ENCODE results near the gene PTPRN2. TPM values are rescaled to one million over a fixed set of nuclear protein-coding genes. Genes with fewer than 3 reads are reported as not detected.

PTPRN2 gene
- total RNA-seq, 1 donor from 2014 or later: 1.2 TPM

DNA sequence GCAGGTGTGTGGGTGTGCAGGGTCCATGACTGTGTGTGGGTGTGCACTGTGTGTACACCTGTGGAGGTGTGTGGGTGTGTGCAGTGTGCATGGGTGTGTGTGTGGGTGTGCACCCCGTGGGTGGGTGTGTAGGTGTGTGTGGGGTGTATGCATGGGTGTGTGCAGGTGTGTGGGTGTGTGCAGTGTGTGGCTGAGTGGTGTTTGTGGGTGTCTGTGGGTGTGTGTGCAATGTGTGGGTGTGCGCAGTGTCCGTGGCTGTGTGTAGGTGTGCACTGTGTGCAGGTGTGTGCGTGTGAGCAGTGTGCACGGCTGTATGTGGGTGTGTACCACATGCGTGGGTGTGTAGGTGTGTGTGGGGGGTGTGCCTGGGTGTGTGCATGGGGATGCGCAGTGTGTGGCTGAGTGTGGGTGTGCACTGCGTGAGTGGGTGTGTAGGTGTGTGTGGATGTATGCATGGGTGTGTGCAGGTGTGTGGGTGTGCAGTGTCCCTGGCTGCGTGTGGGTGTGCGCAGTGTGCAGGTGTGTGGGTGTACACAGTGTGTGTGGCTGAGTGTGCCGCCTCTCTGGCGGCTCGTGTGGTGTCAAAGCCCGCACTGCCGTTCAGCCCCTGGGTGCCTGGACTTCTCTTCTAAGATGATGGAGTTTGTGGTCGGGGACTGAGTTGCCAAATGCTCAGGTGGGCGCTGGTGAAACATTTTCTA lies 1042.5 kb downstream of the PTPRN2 start:
- DNase-seq (ENCODE audit: low read depth): no peak

DNA sequence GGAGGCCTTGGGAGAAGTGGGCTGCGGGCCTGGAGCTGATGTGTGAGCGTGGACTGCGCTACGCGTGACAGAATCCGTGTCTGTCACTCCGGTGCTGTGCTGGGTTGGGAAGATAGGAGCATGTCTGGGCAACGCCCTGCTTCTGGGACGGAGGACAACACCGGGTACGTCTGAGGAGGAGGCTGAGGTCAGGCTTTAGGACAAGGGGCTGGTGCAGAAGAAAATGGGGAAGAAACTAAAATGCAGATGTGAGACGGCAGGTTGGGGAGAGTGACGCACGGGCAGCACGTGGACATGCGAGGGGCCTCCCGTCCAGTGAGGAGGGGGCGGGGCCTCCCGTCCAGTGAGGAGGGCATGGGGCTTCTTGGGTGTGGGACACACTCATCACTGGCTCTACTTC lies 1043.4 kb downstream of the PTPRN2 start:
- DNase-seq (ENCODE audit: low read depth): no peak

DNA sequence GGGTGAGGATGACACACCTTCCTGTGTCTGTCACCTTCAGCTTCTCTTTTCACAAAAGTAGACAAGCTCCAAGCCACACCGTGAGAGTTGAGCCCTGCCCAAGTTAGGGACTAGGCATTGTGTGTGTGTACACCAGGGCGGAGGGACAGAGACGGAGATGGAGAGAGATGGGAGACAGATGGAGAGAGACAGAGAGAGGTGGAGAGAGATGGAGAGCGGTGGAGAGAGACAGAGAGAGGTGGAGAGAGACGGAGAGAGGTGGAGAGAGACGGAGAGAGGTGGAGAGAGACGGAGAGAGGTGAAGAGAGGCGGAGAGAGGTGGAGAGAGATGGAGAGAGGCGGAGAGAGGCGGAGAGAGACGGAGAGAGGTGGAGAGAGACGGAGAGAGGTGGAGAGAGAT lies 1043.8 kb downstream of the PTPRN2 start:
- no peak for DNase-seq (ENCODE audit: low read depth)

DNA sequence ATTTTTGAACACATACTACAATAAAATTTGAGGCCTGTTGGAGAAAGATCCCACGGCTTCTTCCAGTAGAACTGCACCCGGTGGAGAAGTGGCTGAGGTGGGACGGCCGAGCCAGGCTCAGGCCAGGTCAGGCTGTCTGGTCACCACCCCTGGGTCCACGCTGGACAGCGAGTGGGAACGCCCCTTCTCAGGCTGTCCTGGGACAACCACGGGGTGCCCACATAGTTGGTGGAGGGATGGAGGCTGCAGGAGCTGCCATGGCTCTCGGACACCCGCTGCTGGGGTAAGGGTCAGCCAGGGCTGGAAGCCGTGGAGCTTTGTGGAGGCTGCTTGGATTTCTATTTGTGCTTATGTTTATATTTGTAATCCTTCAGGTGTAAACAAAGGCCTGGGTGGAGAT lies 1044.3 kb downstream of the PTPRN2 start:
- DNase-seq (ENCODE audit: low read depth): no peak

DNA sequence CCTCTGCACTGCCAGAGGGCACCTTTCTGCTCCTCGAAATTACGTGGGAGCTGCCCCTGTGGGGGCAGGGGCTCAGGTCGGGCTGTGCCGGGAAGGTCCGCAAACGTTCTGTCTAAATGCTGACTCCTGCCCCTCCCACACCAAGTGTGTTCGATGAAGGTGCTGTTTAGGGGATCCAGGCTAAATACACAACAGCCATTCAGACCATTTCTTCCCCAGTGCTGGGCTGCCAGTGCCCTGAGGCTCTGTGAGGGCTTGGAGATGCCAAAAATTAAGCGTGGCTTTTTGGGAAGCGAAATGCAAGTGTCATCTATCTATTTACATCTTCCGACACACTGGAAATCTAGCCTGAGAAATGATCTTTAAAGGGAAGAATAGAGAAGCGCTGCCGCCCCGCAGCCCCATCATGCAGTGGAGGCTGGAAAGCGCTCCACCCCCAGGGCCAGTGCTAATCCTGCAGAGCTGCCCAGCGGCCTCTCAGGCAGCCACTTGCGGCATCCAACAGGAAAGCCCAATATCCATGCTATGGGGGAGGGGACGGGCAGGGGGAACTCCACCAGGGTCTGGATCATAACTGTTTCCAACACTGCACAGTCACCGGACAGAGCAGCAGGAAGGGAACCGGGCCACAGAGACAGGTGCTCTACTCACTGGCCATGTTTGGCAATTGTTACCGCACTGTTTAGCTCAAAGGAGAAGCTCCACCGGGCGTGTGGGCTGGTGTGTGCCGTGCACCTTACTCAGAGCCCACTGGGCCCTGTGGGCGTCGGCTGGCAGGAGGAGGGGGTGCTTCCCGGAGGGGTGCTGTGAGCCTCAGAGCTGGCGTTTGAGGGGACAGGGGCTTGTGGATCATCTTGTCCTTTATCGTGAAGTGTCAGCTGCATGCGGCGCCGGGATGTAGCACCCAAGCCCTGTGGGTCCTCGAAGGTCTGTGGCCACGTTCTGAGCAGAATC lies 1045.3 kb downstream of the PTPRN2 start:
- no peak for DNase-seq (ENCODE audit: low read depth)

DNA sequence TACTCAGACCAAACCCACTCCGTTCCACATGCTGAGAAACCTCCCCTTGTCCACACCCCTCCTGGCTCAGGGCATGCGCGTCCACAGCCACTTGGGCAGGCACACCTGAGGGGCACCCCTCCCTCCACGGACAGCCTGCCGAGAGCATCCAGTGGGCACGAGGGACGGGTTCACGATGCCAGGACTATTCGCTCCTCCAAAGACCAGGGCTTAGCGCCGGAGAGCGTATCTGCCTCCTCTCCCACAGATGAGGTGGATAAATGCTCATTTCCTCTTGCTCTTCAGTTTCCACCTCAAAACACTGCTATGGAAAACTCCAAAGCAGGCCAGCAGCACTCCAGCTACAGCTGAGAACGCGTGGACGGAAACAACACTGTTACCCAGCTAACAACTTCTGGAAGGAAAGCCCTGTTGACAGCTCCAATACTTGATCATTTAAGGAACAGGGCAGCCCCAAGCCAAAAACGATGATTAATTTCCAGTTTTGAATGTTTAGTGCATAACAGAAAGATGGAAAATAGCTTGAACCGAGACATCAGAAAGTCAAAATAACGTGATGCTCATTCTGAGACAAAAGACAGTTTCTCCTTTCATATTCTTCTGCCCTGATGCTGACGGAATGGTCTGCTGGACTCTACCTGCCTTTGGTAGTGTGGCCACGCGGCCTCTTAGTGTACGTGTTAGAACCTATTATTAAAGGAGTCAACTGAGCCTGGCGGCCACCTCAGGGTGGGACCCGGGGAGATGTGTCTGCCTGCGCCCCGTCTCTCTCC lies 1046.1 kb downstream of the PTPRN2 start:
- DNase-seq (ENCODE audit: low read depth): no peak

DNA sequence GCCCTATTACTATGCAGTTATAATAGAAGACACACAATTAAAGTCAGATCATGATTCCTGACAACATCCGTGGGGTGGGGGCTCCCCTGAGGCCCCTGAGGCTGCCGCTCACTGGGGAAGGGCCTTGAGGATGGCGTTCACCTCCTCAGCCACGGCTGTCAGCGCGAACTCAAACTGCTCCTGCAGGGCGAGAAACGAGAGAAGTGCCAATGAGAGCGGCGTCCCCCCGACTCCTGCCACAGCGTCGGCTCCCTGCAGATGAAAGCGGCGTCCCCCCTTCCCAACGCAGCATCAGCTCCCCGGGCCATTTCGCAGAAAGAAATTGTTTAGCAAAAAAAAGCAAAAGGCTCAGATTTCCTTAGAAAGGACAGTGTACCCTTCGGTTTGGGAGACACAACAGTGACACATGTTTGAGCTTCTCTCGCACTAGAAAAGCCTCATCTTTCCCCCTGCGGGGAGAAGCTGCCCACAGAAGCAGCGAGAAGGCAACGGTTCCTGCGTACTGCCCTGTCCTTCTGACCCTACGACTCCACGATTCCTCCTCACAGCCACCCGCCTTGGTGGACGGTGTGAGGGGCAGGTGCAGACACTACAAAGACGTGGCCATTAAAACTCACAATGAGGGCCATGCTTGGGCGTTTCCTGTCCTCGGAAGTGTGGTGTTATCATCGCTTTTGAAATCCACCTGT lies 1046.9 kb downstream of the PTPRN2 start:
- no peak for DNase-seq (ENCODE audit: low read depth)

DNA sequence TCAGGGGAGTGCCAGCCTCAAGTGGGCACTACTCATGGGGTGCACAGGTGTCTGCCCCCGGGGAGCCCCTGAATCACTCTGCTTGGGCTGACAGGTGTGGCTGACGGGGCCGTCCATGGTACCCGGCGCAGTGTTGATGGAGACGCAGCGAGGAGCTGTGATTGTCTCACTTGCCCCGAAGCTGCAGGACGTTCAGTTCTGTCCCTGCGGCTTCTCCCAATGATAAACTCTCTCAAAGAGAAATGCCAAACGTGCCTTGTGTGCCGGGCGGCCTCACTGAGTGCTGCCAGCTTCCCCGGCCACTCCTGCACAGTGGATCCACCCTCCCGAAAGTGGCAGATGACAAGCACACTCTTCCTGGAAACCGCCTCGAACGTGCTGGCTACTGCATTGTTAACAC lies 1047.6 kb downstream of the PTPRN2 start:
- DNase-seq (ENCODE audit: low read depth): no peak

DNA sequence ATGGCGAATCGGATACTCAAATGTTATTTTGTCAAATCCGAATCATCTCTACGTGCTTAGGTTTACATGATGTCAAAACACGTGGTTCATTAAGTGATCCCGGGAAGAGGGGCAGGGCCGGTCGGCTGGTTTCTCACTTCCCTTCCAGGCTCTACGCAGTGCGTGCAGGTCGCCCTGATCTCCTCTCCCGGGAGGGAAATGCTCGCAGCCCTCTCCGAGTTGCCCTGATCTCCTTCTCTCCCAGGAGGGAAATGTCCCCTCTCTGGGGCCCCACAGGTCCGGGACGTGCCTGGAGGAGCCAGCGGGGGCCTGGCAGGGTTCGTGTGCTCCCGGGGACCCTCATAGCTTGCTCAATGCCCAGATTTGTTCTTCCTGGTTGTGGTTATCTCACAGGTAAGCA lies 1048.1 kb downstream of the PTPRN2 start:
- DNase-seq (ENCODE audit: low read depth): no peak

DNA sequence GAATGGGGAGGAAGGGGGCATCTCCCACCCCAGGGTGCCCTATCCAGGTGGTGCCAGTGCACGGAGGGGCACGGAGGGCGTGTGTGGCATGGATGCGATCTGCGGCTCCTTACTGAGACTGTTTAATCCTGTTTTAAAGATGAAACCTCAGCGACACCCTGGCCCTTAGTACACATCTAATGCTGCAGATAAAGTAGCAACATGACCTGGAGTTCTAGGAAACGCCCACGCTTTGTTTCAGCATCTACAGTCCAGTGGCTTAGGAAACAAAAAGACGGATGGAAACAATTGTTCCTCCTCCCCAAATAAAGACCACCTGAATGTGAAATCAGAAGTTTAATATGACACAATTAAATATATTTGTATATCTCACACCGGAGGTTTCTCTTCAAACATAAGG lies 1048.9 kb downstream of the PTPRN2 start:
- DNase-seq (ENCODE audit: low read depth): no peak

DNA sequence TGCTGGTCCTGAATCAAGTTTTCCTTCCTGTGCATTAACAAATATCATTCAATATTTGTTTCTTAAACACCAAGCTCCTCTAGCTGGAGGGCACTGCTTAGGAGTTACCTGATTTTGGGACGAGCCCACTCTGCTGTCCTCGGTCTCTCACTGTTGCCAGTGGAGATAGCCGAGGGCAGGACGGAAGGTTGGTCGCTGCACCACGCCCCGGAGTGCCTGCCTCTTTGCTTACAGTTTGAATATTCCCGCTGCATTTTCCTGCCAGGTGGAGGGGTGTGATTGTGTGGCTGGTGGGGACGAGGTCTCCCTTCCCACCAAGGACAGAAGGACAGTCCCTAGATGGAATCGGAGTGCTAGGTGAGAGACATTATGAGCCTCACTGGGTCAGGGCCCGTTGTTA lies 1049.3 kb downstream of the PTPRN2 start:
- DNase-seq (ENCODE audit: low read depth): no peak

DNA sequence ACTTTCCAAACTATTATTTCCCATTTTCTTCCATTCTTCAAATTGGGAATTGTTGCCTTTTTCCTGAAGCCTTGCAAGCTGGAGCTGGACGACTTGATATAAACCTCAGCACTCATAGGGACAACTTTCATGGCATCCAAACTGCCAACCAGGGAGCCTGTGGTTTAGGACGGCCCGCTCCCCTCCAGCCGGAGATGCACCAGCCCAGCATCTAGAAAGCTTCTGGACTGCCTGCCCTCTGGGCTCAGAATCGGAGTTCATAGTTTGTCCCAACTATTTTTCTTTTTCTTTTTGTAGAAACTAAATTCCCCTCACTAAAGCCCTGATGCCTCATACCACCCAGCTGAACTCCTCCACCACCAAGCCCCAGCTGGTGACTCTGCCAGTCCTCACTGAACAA lies 1050.6 kb downstream of the PTPRN2 start:
- DNase-seq (ENCODE audit: low read depth): no peak

DNA sequence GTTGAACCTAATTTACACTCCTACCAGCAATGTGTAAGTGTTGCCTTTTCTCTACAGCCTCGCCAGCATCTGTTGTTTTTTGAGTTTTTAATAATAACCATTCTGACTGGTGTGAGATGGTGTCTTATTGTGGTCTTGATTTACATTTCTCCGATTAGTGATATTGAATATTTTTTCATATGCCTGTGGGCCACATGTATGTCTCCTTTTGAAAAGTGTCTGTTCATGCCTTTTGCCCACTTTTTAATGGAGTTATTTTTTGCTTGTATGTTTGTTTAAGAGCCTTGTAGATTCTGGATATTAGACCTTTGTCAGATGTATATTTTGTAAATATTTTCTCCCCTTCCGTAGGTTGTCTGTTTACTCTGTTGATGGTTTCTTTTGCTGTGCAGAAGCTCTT lies 1055.6 kb downstream of the PTPRN2 start:
- no peak for DNase-seq (ENCODE audit: low read depth)

DNA sequence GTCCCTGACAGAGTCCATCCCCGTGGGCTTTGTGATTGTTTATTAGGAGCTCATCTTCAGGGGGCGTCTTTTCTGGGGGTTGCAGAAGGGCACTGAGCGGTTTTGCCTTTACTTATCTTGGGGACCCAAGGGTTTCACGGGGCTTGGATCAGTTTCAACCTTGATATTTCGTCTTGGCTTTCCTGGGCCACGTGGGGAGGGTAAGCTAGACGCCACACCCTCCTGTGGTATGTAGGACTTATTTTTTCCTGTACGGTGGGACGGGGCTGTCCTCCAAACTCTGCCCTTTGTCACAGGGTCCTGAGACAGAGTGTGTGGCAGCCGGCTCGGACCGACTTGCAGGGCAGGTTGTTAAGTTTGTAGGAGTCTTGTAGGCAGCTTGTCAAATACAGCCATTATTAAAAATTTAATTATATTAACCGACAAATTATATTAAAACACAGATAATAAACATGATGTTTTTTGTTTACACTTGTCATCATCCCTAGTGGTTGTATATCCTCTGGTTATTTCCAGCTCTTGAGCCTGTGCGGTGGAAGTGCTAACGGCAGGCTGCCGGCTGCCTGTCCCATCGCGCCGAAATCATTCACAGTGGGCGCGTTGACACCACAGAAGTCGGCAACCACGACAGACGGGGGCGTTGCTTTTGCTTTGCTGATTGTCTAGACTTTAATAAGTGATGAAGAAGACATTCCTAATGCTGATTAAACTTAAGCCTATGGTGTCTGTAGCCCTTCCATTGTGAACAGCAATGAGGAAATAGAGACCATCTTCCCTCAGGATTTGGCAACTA lies 1057.7 kb downstream of the PTPRN2 start:
- no peak for DNase-seq (ENCODE audit: low read depth)

DNA sequence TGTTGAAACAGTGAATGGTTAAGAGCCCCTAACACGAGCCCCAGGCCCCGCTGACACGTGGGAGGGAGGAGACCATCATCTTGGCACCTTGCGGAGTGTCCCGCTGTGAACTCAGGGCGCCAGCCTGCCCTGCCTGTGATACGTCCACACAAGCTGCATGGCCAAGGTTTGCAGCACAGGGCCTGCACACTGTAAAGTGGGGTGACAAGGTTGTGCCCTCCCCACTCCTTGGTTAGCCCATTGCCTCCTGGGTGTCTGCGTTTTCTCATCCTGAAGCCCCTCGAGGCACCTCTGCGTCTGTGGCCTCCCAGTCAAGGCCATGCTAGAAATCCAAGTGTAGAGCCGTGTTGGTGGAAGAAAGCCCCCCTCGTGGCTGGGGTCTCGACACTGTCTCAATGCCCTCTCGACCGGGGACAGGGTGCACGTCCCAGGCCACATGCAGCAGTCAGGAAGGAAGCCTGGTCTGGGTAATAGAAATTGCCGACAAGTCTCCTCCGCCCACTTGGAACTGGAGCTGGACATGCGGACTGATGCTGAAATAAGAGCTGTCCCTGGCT lies 1058.8 kb downstream of the PTPRN2 start:
- DNase-seq (ENCODE audit: low read depth): no peak

DNA sequence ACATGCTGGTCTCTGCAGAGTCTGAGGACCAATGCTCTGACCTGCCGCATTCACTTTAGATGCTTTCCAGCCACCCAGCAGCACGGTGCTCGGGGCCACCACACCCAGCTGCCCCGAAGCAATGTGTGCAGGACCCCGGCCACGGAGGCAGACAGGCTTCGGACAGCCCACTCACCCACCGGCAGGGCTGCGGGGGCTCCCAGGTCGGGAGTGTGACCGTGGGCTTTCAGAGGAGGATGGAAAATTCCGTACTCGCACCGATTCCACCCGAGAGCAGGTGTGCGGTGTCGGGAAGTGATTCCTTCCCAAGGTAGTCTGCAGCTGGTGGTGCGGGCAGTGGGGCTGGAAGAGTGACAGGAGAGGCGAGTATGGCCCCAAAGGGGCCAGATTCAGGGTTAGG lies 1059.9 kb downstream of the PTPRN2 start:
- no peak for DNase-seq (ENCODE audit: low read depth)

DNA sequence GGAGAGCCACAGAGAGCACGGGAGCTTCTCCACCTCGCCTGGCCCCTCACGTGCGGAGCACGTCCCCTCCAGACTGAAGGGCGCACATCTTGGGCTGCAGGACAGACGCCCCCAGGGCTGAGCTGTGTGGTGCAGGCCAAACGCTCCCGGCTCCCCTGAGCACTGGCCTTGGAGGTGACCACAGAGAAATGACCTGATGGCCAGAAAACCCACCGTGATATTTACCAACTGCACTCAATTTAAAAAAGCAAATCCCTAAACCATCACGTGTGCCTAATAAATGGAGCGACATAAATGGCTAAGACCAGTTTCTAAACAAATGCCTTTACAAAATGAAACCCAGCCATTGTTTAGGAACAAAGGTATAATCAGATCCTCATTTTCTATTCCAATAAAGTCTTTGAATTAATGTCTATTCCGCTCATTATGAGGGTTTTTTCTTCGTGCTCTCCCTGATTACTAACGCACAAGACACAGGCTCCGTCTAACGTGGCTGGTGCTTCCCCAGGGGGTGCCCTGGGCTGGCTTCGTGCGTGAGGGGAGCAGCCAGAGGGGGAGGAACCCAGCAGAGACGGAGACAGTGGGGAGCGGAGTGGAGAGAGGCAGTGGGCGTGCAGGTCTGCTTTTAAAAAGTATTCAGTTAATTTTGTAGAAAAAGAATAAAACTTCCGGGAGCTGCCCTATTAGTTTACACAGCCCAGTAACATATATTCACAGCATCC lies 1060.5 kb downstream of the PTPRN2 start:
- no peak for DNase-seq (ENCODE audit: low read depth)

DNA sequence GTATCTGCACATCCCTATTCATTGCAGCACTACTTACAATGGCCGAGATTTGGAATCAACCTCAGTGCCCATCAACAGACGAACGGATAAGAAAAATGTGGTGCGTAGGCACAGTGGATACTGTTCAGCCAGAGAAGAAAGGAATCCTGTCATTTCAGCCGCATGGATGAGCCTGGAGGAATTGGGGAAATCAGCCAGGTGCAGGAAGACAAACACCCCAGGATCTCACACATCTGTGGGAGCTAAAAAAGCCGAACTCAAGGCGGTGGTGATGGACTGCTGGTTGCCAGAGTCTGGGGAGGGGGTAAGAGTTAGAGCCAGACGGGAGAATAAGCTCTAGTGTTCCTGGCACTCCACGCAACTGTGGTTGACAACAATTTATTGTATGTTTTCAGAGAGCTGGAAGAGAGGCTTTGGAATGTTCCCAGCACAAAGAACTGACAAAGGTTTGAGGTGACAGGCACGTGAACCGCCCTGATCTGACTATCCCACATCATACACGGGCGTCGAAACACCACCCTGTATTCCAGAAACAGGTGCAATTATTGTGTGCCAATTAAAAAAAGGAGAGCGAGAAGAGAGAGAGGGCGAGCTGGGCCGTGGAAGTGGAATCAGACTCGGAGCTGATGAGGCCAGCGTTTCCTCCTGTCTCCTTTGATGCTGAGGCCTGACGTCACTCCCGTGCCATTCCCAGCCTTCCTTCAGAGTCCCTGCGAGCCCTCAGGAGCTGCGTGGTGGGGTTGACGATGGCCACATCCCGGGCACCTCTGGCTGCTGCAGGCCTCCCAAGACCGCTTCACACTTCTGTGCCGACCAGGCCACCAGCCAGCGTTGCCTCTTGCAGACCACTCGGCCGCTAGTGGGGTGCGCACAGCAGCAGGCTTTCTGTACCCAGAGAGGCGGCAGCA lies 1061.4 kb downstream of the PTPRN2 start:
- no peak for DNase-seq (ENCODE audit: low read depth)

DNA sequence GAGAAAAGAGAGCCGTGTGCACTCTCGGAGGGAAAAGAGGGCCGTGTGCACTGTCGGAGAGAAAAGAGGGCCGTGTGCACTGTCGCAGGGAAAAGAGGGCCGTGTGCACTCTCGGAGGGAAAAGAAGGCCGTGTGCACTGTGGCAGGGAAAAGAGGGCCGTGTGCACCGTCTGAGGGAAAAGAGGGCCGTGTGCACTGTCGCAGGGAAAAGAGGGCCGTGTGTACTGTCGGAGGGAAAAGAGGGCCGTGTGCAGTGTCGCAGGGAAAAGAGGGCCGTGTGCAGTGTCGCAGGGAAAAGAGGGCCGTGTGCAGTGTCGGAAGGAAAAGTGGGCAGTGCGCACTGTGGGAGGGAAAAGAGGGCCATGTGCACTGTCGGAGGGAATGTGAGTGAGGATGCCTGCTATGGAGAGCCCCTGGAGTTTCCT lies 1062.1 kb downstream of the PTPRN2 start:
- no peak for DNase-seq (ENCODE audit: low read depth)
